PC-9 (cell line): Measurements from ENCODE around the gene CEP72. TPM values are rescaled to one million over a fixed set of nuclear protein-coding genes. Genes with fewer than 3 reads are reported as not detected.

Experiments
- BruUV-seq: library from RNA; stranded (reverse); fragments of 400-500 nt; replicated peaks from 2 replicates; lab custom pipeline; 2021; lab: Mats Ljungman, UMichigan
- CTCF ChIA-PET: fragments of 300-600 bp; sonication (Branson Sonifier 250); formaldehyde crosslinking; loops from one replicate; lab custom pipeline; 2022; ENCODE audit warnings: antibody characterized with exemption; lab: Charles Lee
- POLR2A ChIA-PET: fragments of 300-600 bp; sonication (Branson Sonifier 250); formaldehyde crosslinking; loops from one replicate; lab custom pipeline; 2022; ENCODE audit warnings: antibody characterized with exemption; ENCODE audit not compliant: unreplicated experiment; lab: Charles Lee
- DNase-seq, 2 experiments: peaks; one replicate each; pipeline versions ENCODE4 v3.0.0 to v3.0.0-alpha.2; 2015 to 2022; ENCODE audit warnings: mixed read lengths in 1 of 2
- H2AFZ ChIP-seq: fragments of 200-600 bp; sonication (generic); 2 replicates; pipeline ENCODE4 v1.8.1; 2017; ENCODE audit warnings: antibody characterized with exemption
- H3F3A ChIP-seq: fragments of 200-600 bp; sonication (generic); 2 replicates; pipeline ENCODE4 v1.8.1; 2017; ENCODE audit warnings: antibody characterized with exemption, mild to moderate bottlenecking, low read depth; ENCODE audit not compliant: insufficient read depth
- H3K27ac ChIP-seq: fragments of 200-600 bp; sonication (generic); 2 replicates; pipeline ENCODE4 v1.6.1; 2016; ENCODE audit warnings: mixed run types
- H3K27me3 ChIP-seq: fragments of 200-600 bp; sonication (generic); 2 replicates; pipeline ENCODE4 v1.6.1; 2016; ENCODE audit warnings: low read depth, mixed run types; ENCODE audit not compliant: insufficient read depth
- H3K36me3 ChIP-seq: fragments of 200-600 bp; sonication (generic); 2 replicates; pipeline ENCODE4 v1.6.1; 2016; ENCODE audit warnings: low read depth, mixed run types
- H3K4me1 ChIP-seq: fragments of 200-600 bp; sonication (generic); replicated peaks from 2 replicates; pipeline ENCODE4 v1.6.1; 2016; ENCODE audit warnings: mixed run types; ENCODE audit not compliant: insufficient read depth
- H3K4me2 ChIP-seq: fragments of 200-600 bp; sonication (generic); 2 replicates; pipeline ENCODE4 v1.6.1; 2017; ENCODE audit warnings: mixed run types
- H3K4me3 ChIP-seq: fragments of 200-600 bp; sonication (generic); 2 replicates; pipeline ENCODE4 v1.6.1; 2016; ENCODE audit warnings: mixed run types
- H3K79me2 ChIP-seq: fragments of 200-600 bp; sonication (generic); 2 replicates; pipeline ENCODE4 v1.6.1; 2017; ENCODE audit warnings: low read depth, mixed run types
- H3K9me2 ChIP-seq: fragments of 200-600 bp; sonication (generic); 2 replicates; pipeline ENCODE4 v1.8.1; 2017; ENCODE audit warnings: mild to moderate bottlenecking; ENCODE audit not compliant: insufficient read depth
- H3K9me3 ChIP-seq: fragments of 200-600 bp; sonication (generic); 2 replicates; pipeline ENCODE4 v1.8.1; 2016; ENCODE audit warnings: low read depth; ENCODE audit not compliant: insufficient read depth
- H4K20me1 ChIP-seq: fragments of 200-600 bp; sonication (generic); 2 replicates; pipeline ENCODE4 v1.8.1; 2017; ENCODE audit not compliant: insufficient read depth
- CTCF ChIP-seq: fragments of 200-600 bp; sonication (generic); conservative IDR thresholded peaks from 2 replicates; pipeline ENCODE4 v1.6.1; 2017; ENCODE audit warnings: mixed run types, antibody characterized with exemption, mild to moderate bottlenecking, moderate library complexity
- EZH2 ChIP-seq: fragments of 200-600 bp; sonication (generic); IDR thresholded peaks from 2 replicates; pipeline ENCODE4 v1.8.0; 2017; ENCODE audit warnings: antibody characterized with exemption, low read depth
- intact Hi-C: fragments of 100-400 bp; cut with micrococcal nuclease; formaldehyde crosslinking; loops from one replicate; pipeline ENCODE4 v1.10.0; 2022; ENCODE audit not compliant: unreplicated experiment
- total RNA-seq: library from RNA; stranded (reverse); gene quantifications from 2 replicates; pipeline ENCODE4 v1.2.3, GENCODE V29; 2021

The CEP72 gene
- total RNA-seq, 1 experiment from 2014 or later, result 86.8 TPM

GRCh38 chr5:621341-621761 lies 9.2 kb downstream of the CEP72 start:
- H3K27ac ChIP-seq, result no peak overlapping the region
- no peak overlapping the region for H3K4me2 ChIP-seq
- intact Hi-C loops, result no loop called here
- peaks cover 28% of the 10 kb centered on the region for H3K36me3 ChIP-seq
- POLR2A ChIA-PET, result no interaction called here
- no peaks in the 10 kb centered on the region for H3K4me1 ChIP-seq
- TF ChIP-seq EZH2 (no peak), CTCF (no peak)
- peaks cover 19% of the 10 kb centered on the region for H3K79me2 ChIP-seq
- H3K27me3 ChIP-seq, result no peaks in the 10 kb centered on the region
- DNase-seq, result no peak
- no peak overlapping the region for H2AFZ ChIP-seq
- CTCF ChIA-PET, result no interaction called here
- no peak overlapping the region for H3K4me3 ChIP-seq
- no peaks in the 10 kb centered on the region for H3K9me3 ChIP-seq
- peaks cover 19% of the 10 kb centered on the region for H4K20me1 ChIP-seq
- H3K9me2 ChIP-seq, result no peaks in the 10 kb centered on the region
- H3F3A ChIP-seq, result no peaks in the 10 kb centered on the region
- BruUV-seq, result no TSS peak

- H3F3A ChIP-seq, result no peaks in the 10 kb centered on the region
- H3K9me2 ChIP-seq, result no peaks in the 10 kb centered on the region
- H3K36me3 ChIP-seq, result peaks cover 19% of the 10 kb centered on the region
- DNase-seq, result no peak
- no peak overlapping the region for H2AFZ ChIP-seq
- ChIA-PET POLR2A (no interaction called here), CTCF (interaction anchor here (0.5 to 0.9 kb wide), 2 partner anchors 8 to 176 kb away, joined by 3 to 5 read pairs; no protein-coding TSS in a partner anchor)
- H3K79me2 ChIP-seq, result peaks cover 9% of the 10 kb centered on the region; the same call in 1 of the 2 replicates
- no peak overlapping the region for H3K4me3 ChIP-seq
- BruUV-seq, result no TSS peak
- H3K27ac ChIP-seq, result no peak overlapping the region
- intact Hi-C loops, result no loop called here
- TF ChIP-seq CTCF (no peak), EZH2 (no peak)
- no peaks in the 10 kb centered on the region for H3K27me3 ChIP-seq
- peaks cover 9% of the 10 kb centered on the region for H4K20me1 ChIP-seq
- no peaks in the 10 kb centered on the region for H3K4me1 ChIP-seq
- H3K4me2 ChIP-seq, result no peak overlapping the region
- no peaks in the 10 kb centered on the region for H3K9me3 ChIP-seq
Measured at GRCh38 chr5:622359-622758, 10.2 kb downstream of the CEP72 start.

- no peak for DNase-seq
- H3K27ac ChIP-seq, result no peak overlapping the region
- BruUV-seq, result no TSS peak
- H3K9me2 ChIP-seq, result no peaks in the 10 kb centered on the region
- H3K9me3 ChIP-seq, result no peaks in the 10 kb centered on the region
- peaks cover 4% of the 10 kb centered on the region; the same call in 1 of the 2 replicates for H3K79me2 ChIP-seq
- POLR2A ChIA-PET, result no interaction called here
- no peak for TF ChIP-seq EZH2
- no peak for TF ChIP-seq CTCF
- H3F3A ChIP-seq, result no peaks in the 10 kb centered on the region
- intact Hi-C loops, result no loop called here
- no peaks in the 10 kb centered on the region for H3K27me3 ChIP-seq
- H4K20me1 ChIP-seq, result peaks cover 6% of the 10 kb centered on the region; the same call in 1 of the 2 replicates
- H2AFZ ChIP-seq, result no peak overlapping the region
- CTCF ChIA-PET, result interaction anchor here (0.5 to 0.9 kb wide), 2 partner anchors 9 to 177 kb away, joined by 3 to 5 read pairs; no protein-coding TSS in a partner anchor
- no peaks in the 10 kb centered on the region for H3K4me1 ChIP-seq
- no peak overlapping the region for H3K4me3 ChIP-seq
- no peak overlapping the region for H3K4me2 ChIP-seq
- peaks cover 24% of the 10 kb centered on the region for H3K36me3 ChIP-seq
Measured at GRCh38 chr5:622946-623522, 10.9 kb downstream of the CEP72 start.
